ENCODE data around the gene AFG3L2. TPM values are rescaled to one million over a fixed set of nuclear protein-coding genes. Genes with fewer than 3 reads are reported as not detected.

Gene AFG3L2
- total and polyA plus RNA-seq, 9 of the 15 experiments (the other 6 are each of a cell fraction or from before 2014, with no cell fraction given): 24.1 to 109 (median 84.0) TPM

DNA sequence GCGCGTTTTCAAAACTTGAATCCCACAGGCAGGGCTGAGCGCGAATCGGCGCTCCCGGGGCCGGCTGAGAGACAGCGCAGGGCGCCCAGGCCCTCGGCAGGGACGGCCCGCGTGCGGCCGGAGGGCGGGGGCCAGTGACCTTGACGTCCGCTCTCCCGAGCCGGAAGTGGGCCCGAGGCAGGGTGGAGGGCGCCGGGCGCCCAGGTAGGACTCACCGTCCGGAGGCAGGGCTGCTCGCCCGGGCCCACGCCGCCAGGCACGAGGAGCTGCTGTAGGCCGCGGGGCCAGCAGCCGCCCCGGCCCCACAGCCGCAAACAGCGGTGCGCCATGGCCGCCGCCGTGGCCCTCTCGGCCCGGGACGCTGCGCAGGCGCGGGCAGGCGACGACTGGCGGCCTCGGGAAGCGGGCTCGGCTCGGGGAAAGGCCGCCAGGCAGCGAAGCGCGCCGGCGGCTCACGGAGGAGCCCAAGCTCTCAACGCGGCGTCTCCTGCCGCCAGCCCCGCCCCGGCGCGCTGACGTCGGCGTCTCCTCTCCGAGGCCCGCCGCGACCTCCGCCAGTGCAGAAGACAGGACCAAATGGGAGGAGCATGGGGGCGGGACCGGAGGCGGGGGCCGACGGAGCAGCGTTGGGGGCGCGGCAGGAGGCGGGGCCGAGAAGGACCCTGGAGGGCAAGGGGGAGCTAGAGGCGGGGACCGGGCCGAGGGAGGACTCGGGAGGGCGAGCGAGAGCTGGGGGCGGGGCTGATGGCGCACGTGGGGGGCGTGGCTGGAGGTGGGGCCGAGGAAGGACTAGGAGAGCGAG lies at the start of gene AFG3L2 (continued):
- TF ChIP-seq, protein P1, sequence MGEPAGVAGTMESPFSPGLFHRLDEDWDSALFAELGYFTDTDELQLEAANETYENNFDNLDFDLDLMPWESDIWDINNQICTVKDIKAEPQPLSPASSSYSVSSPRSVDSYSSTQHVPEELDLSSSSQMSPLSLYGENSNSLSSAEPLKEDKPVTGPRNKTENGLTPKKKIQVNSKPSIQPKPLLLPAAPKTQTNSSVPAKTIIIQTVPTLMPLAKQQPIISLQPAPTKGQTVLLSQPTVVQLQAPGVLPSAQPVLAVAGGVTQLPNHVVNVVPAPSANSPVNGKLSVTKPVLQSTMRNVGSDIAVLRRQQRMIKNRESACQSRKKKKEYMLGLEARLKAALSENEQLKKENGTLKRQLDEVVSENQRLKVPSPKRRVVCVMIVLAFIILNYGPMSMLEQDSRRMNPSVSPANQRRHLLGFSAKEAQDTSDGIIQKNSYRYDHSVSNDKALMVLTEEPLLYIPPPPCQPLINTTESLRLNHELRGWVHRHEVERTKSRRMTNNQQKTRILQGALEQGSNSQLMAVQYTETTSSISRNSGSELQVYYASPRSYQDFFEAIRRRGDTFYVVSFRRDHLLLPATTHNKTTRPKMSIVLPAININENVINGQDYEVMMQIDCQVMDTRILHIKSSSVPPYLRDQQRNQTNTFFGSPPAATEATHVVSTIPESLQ (CRISPR knock-in tag; IDR thresholded peaks at IDR 0.05): no peak; the same call in 1 of the 2 replicates
- TF ChIP-seq RB1 (IDR thresholded peaks at IDR 0.05; ENCODE audit: low read depth) (peak; percentile 92), SAFB (IDR thresholded peaks at IDR 0.05; ENCODE audit: borderline replicate concordance, low read depth, low read length) (peak; percentile 13; the same call in 1 of the 2 replicates), NR2C2 (CRISPR knock-in tag; IDR thresholded peaks at IDR 0.05) (no peak), NR2C2 (tag; IDR thresholded peaks at IDR 0.05) (peak; percentile 86; the same call in 1 of the 2 replicates), ZSCAN29 (IDR thresholded peaks at IDR 0.05) (no peak; the same call in 1 of the 2 replicates), SIN3B (IDR thresholded peaks at IDR 0.05; ENCODE audit: low read depth) (peak; percentile 82), NR4A1 (CRISPR knock-in tag; IDR thresholded peaks at IDR 0.05) (no peak), NR4A1 (tag; IDR thresholded peaks at IDR 0.05) (peak; percentile 81; the same call in 1 of the 2 replicates), PURB (CRISPR knock-in tag; IDR thresholded peaks at IDR 0.05; ENCODE audit: low read depth) (no peak), ZC3H8 (IDR thresholded peaks at IDR 0.05) (no peak), POLR2AphosphoS5 (IDR thresholded peaks at IDR 0.05; ENCODE audit: control insufficient read depth, insufficient read depth, low read depth, low read length) (peak; percentile 74), ZNF589 (CRISPR knock-in tag; IDR thresholded peaks at IDR 0.05; ENCODE audit: low read depth) (no peak), PHF20 (IDR thresholded peaks at IDR 0.05; ENCODE audit: partially characterized antibody) (peak; percentile 27), ZNF263 (CRISPR knock-in tag; IDR thresholded peaks at IDR 0.05; ENCODE audit: borderline replicate concordance) (peak; percentile 94)
- TF ChIP-seq, protein P2, sequence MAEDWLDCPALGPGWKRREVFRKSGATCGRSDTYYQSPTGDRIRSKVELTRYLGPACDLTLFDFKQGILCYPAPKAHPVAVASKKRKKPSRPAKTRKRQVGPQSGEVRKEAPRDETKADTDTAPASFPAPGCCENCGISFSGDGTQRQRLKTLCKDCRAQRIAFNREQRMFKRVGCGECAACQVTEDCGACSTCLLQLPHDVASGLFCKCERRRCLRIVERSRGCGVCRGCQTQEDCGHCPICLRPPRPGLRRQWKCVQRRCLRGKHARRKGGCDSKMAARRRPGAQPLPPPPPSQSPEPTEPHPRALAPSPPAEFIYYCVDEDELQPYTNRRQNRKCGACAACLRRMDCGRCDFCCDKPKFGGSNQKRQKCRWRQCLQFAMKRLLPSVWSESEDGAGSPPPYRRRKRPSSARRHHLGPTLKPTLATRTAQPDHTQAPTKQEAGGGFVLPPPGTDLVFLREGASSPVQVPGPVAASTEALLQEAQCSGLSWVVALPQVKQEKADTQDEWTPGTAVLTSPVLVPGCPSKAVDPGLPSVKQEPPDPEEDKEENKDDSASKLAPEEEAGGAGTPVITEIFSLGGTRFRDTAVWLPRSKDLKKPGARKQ (CRISPR knock-in tag; IDR thresholded peaks at IDR 0.05): no peak
- TF ChIP-seq, protein P3, sequence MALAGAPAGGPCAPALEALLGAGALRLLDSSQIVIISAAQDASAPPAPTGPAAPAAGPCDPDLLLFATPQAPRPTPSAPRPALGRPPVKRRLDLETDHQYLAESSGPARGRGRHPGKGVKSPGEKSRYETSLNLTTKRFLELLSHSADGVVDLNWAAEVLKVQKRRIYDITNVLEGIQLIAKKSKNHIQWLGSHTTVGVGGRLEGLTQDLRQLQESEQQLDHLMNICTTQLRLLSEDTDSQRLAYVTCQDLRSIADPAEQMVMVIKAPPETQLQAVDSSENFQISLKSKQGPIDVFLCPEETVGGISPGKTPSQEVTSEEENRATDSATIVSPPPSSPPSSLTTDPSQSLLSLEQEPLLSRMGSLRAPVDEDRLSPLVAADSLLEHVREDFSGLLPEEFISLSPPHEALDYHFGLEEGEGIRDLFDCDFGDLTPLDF (CRISPR knock-in tag; IDR thresholded peaks at IDR 0.05): no peak
- TF ChIP-seq, protein P4, sequence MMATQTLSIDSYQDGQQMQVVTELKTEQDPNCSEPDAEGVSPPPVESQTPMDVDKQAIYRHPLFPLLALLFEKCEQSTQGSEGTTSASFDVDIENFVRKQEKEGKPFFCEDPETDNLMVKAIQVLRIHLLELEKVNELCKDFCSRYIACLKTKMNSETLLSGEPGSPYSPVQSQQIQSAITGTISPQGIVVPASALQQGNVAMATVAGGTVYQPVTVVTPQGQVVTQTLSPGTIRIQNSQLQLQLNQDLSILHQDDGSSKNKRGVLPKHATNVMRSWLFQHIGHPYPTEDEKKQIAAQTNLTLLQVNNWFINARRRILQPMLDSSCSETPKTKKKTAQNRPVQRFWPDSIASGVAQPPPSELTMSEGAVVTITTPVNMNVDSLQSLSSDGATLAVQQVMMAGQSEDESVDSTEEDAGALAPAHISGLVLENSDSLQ (IDR thresholded peaks at IDR 0.05): peak; percentile 59
- TF ChIP-seq, protein P5, sequence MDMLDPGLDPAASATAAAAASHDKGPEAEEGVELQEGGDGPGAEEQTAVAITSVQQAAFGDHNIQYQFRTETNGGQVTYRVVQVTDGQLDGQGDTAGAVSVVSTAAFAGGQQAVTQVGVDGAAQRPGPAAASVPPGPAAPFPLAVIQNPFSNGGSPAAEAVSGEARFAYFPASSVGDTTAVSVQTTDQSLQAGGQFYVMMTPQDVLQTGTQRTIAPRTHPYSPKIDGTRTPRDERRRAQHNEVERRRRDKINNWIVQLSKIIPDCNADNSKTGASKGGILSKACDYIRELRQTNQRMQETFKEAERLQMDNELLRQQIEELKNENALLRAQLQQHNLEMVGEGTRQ (CRISPR knock-in tag; IDR thresholded peaks at IDR 0.05): peak; percentile 69
